RPMI7951 (cell line): ENCODE results near the gene NPS. TPM values are rescaled to one million over a fixed set of nuclear protein-coding genes. Genes with fewer than 3 reads are reported as not detected.

ENCODE experiments used
- DNase-seq: peaks from one replicate; pipeline ENCODE4 v3.0.0-alpha.2; 2012; ENCODE audit warnings: low read depth
- total RNA-seq: library from RNA; depleted of rRNA; stranded (reverse); fragments of >200 nt; shearing (Covaris generic); gene quantifications from 2 replicates; pipeline ENCODE4 v1.2.3, GENCODE V29; 2014; rRNA removed

NPS gene, protein sequence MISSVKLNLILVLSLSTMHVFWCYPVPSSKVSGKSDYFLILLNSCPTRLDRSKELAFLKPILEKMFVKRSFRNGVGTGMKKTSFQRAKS
- not detected in 2 replicates for total RNA-seq

DNA sequence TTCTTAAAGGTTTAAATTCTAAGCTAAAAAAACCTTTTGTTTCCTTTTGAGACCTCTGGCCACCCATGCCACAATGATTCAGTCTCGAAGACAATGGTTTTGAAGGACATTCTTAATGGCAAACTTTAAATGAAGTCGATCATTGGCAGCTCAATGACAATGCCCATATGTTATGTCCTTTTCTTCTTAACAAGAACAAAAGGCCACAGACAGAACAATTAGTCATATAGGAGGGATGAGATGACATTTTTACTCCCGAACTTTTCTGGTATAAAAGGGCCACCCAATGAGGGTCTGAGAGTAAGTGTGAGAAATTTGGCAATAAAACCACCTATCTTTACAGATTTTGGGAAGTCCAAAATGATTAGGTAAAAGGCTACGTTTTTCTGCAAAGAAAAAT lies at the start of gene NPS:
TSS of gene NPS (plus strand) at position 301 of the 400 bp plus-strand sequence. CDS start at position 361, 60 bp downstream.
- no peak for DNase-seq

DNA sequence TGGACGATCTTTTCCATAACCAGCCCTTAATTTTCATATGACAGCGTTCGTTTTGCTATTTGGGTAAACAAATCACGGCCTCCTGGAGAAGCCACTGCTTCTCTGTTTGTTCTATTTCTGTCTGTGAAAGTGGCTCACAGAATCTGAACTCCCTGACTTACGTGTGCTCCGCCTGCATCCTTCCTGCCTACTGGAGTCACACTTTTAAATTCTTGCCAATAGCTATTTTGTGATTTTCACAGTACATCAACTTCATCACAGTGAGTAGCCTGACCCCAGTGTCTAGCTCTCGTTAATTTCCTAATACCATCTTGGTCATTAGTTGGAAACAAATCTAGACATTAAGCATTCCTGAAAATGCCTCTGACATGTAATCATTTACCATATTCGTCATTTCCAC lies 49.0 kb upstream of the NPS start:
- no peak for DNase-seq

DNA sequence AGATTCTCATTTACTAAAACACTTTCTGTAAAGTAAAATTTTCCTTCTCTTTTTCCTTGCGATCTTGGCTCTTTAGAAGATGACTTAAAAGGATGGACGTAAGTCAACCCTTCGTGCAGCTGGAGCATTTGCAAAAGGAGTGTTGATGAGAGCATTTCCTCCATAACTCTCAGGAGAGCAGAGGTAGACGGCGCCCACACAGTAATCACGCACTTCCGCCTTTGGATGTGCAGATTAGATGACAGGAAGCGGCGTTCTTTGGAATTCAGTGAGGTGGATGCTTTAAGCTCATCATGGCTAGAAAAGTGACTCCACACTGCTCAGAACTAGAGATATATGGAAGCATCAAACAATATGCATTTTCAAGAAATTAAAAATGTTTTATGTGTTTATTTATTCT lies 43.0 kb upstream of the NPS start:
- DNase-seq = no peak

DNA sequence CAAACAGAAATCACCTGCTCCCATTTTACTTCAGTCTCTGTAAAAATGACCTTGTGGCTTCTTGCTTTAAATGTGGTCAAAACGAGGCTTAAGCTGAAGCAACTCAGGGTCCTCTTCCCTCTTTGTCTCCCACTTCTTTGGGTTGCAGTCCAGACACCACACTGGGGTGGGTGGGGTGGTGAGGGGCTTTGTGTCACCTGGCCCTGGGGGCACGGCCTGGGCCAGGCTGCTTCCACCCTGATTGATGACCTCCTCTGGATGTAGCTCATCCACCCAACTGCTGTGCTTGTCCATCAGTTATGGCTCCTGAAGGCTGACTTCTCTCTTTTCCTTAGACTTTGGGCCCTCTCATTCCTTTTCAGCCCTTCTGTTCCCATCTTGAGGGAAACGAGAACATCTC lies 26.8 kb upstream of the NPS start:
- DNase-seq = no peak

DNA sequence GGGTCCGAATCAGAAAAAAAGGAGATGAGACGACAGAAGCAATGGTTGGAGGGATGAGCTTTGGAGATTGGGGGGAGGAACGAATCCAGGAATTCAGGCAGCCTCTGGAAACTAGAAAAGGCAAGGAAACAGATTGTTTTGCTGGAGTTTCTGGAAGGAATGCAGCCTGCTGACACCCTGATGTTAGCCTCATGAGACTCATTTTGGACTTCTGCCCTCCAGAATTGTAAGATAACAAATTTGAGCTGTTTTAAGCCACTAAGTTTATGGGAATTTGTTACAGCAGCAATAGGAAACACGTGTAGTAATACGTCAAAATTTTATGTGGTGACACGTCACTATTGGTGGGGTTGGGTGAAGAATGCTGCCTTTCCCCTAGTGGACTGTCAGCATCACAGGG lies 25.6 kb upstream of the NPS start:
- DNase-seq = no peak

DNA sequence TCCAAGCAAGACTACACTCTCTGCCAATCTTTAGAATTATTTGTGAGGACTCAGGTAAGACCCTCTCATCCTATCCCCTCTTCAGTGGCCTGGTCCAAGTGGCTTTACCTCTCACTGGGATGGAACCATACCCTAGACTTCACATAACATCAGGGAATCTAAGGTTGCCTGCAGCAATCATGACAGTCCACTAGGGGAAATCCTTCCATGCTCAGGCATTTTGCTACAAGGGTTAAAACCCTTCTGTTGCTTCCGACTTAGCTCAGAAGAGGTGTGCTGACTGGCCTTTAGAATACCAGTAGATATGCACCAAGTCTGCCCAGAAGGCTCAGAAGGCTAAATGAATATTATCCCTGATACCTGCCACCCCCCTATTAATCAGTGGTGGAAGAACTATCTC lies 24.9 kb upstream of the NPS start:
- DNase-seq = no peak

DNA sequence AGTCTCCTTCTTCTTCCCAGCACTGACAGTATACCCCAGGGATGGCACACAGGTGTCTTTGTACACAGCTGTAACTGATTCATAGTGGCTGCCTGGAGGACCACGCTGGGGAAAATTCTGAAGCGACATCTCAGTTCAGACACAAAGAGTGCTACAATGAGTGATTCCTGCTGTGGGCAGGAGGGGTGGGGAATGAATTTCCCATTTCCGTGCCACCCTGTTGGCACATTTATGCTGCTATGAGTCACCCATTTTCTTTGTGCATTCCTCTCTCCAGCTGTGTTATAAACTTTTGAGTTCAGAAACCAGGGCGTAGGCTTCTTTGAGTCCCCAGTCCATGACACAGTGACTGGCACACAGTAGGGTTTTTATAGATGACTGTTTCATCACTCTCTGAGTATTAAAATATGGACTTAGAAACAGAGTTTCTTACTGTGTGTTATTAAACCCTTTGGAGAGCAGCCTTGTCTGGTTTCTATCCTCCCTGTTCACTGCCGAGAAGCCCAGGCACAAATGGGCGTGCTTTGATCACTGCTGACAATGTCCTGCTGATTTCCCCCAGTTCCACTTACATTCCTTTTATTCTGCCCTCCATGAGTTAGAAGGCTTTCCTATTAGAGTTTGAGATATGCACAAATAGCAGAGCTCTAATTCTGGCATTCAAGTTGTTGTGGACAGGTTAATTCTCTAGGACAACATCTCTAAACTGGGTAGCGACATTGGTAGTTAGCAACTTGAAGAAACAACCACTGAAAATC lies 24.0 kb upstream of the NPS start:
- DNase-seq = peak; percentile 65

DNA sequence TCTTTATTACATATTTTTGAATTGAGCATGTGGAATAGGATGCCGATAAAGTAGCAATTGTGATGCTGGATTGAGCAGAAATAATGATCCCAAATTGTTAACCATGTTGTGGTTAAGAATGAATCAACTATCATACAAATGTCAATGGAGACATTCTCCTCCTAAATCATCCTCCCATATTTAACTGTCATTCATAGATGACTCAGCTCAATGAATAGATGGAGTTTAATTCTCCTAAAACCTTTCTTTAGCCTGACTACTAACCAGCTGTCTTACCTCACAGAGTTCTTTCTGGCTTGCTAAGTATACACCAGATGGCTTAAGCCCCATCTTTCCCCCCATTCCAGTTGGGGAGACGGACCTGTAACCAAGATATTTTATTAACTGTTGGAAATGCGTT lies 23.4 kb upstream of the NPS start:
- DNase-seq = peak; percentile 23

DNA sequence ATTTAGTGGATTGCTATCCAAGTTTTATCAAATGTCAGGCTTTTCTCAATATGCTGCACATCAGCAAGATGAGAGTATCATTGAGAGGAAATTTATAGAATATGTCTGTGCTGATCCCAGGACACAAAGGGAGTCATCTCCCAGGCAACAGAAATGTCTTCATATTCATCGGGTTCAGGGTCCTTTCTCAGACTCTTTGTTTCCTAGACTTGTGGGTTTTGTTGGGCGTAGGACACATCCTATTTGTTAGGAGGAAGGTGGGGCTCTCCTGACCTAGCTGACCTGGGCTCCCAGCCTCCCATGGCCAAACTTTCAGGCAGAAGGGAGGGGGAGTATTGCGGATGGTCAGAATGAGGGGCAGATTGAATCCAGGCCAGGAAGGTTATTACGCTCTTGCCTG lies 22.9 kb upstream of the NPS start:
- no peak for DNase-seq

DNA sequence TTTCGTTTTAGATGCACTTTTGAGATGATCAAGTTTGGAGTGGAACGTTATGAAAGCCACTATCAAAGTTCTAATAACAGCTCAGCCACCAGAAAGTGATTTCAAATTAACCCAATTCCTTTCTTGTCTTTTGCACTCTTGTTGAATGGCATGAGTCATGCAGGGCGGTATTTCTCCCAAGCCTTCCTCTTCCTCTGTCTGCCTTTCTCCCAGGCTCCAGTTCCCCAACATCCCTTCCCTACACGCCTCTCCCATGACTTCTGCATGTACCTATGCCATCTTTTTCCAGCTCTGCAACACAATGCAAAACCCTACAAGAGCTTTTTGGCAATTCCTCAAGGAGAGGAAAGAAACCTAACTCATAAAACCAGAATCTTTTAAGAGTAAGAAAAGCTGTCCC lies 21.8 kb upstream of the NPS start:
- no peak for DNase-seq

DNA sequence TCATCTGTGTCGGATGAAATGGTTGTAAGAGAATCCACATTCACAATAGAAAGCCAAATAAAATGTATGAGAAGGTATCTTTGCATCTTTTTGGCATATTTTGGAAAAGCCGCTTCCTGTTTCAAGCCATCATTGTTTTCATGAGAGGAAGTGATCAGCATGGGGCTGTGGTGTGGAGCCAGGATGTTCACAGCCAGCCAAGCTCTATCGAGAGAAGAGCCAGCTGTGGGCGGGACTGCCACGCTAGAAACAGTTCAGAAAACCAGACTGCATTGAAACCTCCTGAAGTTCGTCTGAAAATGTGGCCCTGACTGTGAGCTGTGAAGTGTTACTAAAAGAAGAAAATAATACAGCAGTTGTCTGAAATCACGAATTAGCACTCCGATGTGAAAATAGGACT lies 21.2 kb upstream of the NPS start:
- no peak for DNase-seq

DNA sequence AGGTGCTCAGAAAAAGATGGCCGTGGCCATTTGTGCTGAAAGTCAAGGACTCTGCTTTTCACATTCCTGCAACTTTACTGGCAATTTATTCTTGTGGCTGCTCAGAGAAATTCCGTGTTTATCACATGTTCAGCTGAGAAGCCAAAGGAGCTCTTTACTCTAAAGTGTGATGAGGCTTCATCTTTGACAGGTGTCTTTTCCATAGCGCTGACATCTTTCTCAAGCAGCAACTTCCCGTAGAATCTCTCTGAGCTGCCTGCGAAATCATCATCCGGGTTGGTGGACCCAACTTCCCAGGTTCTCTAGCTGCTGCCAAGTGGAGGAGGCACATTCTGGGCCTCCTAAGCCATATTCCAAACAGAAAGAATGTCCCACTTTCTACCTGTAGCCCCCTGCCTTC lies 16.9 kb upstream of the NPS start:
- no peak for DNase-seq

DNA sequence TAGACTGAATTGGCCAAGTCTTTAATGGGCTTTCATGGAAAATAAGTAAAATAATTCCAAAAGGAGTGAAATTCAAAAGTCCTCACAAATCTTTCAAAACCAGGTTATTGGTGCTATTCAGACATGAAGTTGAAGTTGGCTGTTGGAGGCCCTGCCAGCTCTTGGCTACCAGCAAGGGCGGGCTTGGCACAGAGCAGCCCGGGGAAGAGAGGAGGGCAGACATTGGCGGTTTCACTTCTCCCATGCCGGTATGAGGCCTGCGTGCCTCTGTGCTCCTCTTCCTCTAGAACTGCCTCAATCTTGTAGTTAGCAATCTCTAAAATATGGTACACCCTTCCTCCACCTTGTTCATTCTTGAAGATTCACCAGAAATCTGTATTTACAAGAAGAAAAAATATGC lies 16.4 kb upstream of the NPS start:
- DNase-seq = no peak

DNA sequence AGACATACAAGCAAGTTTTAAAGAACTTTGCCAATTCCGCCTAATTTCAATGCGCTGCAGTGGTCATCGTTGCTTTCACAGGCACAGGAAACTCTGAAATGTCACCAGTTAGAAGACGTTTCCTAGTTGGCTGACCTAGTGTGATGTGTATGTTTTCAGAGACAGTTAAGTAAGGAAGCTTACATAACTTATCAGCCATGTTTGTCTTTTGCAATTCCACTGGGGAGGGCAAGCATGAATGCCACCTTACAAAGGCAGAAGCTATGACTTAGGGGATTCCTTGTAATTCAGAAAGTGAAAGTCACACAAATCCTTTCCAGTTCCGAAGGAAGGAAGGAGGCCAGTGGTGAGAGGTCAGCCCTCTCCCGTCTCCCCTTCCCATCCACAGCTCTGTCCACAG lies 15.0 kb upstream of the NPS start:
- DNase-seq = peak; percentile 6

DNA sequence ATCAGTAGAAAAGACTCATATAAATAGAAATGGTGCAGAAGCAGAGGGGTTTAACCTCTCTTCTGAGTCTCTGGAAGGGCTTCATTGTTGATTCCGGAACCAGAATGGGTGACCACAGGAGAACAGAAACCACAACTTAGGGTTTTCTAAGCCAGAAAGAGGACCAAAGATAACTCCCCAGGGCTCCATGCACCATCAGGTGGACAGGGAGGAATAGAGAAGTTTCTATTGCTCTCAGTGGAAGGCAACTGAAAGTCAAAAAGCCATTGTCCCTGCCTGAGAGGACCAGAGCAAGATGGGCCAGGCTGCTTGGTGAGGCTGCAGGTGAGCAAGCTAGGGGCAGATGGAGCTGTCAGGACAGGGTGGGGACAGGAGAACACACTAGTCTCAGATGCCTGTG lies 14.6 kb upstream of the NPS start:
- no peak for DNase-seq

DNA sequence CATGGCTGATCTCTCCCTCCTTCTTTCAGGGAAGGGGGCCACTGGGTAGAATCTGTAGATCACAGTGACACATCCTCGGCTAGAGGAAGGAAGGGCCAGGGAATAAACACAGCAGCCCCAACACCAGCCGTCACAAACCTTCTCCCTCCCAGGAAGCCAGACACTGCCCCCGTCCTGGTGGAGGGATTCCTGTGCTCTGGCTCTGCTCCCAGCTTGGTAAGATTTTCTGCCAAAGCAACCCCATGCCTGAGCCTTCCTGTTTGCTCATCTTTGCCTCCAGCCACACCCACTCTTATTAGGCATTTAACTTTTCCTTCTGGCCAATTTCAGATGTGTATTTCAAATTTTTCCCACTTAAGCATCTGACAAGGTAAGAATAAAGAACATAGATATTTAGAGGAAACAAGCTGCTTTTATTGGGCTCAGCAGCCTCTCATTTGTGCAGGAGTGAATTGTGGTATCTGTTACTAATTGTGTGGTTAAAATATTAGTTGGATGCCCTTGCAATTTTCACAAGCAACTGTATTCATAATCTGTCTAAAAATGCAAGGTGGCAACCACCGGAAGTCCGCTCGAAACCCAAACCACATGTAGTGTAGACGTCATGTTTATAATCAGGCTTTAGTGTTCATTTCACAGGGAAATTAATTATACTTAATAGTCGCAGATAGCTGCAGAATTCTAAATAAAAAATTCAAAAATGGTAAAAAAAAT lies 13.2 kb upstream of the NPS start:
- peak; percentile 32 for DNase-seq

DNA sequence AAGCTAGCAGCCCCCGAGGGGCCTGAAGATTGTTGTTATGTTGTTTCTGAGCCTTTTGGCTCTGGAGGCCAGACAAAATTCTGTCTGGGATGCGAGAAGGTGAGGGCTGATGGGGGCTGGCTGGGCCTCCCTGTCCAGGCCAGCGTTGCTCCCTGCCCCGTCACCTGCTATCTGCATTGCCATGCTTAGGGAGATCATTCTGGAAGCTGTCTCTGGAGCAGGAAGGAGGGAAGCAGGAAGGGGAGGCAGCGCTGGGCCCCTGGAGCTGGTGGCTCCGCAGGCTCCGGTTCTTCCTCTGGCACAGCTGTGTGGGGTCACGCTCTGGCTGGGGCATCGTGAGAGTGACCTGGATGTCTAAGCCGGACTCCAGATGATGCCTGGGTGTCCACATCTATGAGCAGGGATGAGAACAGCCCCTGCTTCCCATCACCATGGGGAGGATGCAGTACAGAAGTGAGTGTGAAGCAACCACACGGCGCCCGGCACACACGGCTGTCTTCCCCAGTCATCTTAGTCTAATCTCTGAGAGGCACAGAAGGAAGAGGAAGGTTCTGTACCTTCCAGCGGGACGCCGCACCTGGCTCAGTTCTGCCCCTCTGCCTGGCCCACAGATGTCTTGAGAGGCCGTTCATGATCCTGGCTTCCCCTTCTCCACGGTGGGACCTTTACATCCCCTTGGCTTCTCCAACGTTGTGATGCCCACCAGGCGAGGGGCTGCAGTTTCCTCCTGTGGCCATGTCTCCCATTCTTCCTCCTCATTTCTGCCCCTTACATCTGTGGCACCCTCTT lies 11.9 kb upstream of the NPS start:
- no peak for DNase-seq

DNA sequence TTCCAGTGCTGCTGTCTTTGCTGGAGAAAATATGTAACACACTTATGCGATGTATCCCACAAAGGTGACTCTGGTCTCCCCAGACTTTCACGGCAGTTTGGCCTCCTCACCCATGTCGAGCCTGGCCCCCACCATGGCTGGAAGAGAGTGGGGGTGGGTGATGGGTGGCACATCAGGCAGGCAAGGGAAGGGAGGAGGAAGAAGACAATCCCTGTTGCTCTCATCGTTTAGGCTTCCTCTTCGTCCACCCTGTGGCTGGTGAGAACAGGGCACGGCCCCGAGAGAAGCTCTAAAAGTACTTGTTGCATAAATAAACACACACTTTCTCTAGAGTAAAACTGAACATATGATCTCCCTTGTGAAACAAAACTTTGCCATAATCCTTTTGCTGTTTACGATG lies 11.2 kb upstream of the NPS start:
- DNase-seq = no peak

DNA sequence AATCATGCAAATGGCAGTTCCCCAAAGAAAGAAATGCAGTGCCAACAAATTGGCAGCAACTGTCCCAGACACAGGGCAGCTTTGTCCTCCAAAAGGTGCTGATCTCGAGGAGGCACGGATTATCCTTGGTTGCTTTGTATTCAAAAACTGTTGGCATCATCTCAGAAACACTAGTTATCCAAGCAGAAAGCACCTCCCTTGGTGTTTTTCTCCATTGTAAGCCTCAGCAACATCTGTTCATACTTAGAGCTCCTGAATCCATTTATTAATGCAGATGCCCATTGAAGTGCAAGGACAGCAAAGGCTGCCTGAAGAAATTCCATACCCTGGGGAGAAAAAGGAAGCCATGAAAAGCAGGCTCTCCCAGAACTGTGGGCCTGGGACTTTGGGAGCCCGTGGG lies 1.1 kb upstream of the NPS start:
- no peak for DNase-seq

DNA sequence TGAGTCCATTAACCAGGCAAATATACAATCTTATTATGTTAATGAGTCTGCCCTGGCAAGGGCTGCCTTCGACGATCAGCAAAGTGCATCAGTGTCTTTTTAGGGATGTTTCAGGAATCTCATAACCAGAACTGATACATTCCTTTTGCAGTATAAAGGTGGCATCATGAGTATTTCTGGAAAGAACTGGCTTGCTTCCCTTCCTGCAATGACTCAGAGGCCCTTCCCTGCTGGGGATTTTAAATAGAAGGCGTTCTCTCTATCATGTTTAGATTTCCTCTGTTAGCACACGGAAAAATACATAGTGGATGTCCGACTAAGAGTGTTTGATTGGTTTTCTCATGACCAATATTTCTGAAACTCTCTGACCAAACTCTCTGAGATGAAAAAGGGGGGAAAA lies 1.8 kb downstream of the NPS start:
- DNase-seq = peak; percentile 6

DNA sequence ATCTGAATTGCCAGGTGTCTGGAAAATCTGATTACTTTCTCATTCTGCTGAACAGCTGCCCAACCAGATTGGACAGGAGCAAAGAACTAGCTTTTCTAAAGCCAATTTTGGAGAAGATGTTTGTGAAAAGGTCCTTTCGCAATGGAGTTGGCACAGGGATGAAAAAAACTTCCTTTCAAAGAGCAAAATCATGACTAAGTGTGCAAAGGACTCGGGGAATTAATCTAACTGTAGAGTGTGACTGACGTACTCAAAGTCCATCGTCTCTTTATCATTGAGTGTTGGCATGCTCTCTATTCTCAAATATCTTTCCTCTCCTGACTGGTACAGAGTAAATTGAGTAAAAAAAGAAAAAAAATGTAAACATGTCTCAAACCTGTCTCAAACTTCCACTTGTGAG lies 3.3 kb downstream of the NPS start:
- DNase-seq = no peak

DNA sequence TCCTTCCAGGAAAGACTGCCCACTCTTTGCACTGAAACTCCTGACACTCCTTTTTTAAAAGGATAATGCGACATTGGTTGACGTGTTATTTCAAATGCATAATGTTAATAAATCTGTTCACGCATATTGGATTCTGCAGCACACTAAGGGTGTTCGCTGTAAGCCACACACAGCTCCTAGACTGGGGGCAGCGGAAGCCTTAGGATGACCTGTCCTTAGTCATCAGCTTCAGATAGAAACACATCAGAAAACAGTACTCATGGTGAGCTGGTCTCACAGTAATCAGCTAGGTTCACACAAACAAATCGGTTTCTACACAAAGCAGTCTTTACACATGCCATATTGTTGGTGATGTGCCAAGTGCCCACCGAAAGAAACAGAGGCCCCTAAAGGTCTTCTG lies 4.3 kb downstream of the NPS start:
- no peak for DNase-seq

DNA sequence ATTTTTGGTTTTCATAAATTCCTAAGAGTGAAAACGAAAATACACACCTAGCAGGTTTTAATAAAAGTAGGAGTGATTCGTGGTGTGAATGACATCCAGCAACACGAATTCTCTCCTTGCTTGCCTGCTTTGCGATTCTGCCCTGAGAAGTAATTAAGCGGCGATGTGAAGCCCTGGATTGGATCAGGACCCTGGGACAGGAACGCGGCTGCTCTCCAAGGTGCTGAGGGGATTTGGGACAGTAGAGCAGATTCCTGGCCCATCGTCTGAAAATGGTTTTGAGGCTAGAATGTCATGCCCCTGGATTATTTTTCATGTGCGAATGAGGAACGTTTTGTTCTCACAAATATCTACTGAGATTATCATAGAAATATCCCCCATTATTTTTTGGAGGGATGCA lies 7.8 kb downstream of the NPS start:
- DNase-seq = peak; percentile 20
